ENCODE data around the gene CBLN2. TPM values are rescaled to one million over a fixed set of nuclear protein-coding genes. Genes with fewer than 3 reads are reported as not detected.
A peak's percentile ranks its signal among the peaks of the same experiment; 100 is the strongest.

Gene CBLN2
- total RNA-seq (not detected), polyA plus RNA-seq (not detected)

GRCh38 chr18:72544092-72544886 lies at the start of gene CBLN2:
TSS of gene CBLN2 (minus strand) at chr18:72544342. CDS start at chr18:72542160, 2,182 bp downstream.
- Histone ChIP-seq H3K27ac (ENCODE audit: low read depth, low read length) (no peak within 1 kb of the TSS), H3K4me3 (ENCODE audit: low read length in 2 of 2) (no peak within 1 kb of the TSS), H3K27me3 (ENCODE audit: insufficient read depth, low read length) (no peaks in the 10 kb centered on the region), H3K4me1 (ENCODE audit: insufficient read depth, low read length) (no peaks in the 10 kb centered on the region), H3K9me3 (ENCODE audit: control insufficient read depth in 1 of 2, low read length in 2 of 2) (no peaks in the 10 kb centered on the region), H3K36me3 (ENCODE audit: insufficient read depth, low read length) (no peaks in the 10 kb centered on the region)
- intact Hi-C loops (cut with micrococcal nuclease): no loop called here
- no peak for DNase-seq
- H3K4me3 Mint-ChIP-seq: peak within 1 kb of the TSS in 3 of 8 donors; percentile 8 to 27 (median 16)
- H3K9me3 Mint-ChIP-seq: peaks cover 0 to 9% (median 3%) of the 10 kb centered on the region in 8 donors
- POLR2A ChIA-PET (ENCODE audit: partially characterized antibody): no interaction called here
- peaks cover 0 to 17% (median 1%) of the 10 kb centered on the region in 4 donors for H3K4me1 Mint-ChIP-seq
- CTCF ChIA-PET (ENCODE audit: partially characterized antibody): no interaction called here
- H3K27me3 Mint-ChIP-seq: peaks cover 13 to 23% of the 10 kb centered on the region in 2 donors
- no peak within 1 kb of the TSS for H3K27ac Mint-ChIP-seq
- H3K36me3 Mint-ChIP-seq: no peaks in the 10 kb centered on the region

GRCh38 chr18:72588360-72588759 lies 44.2 kb upstream of the CBLN2 start:
- intact Hi-C loops (cut with micrococcal nuclease): no loop called here
- CTCF ChIA-PET (ENCODE audit: partially characterized antibody): no interaction called here
- no peaks in the 10 kb centered on the region for H3K36me3 Mint-ChIP-seq
- Histone ChIP-seq H3K9me3 (ENCODE audit: control insufficient read depth in 1 of 2, low read length in 2 of 2) (no peaks in the 10 kb centered on the region), H3K36me3 (ENCODE audit: insufficient read depth, low read length) (no peaks in the 10 kb centered on the region), H3K4me1 (ENCODE audit: insufficient read depth, low read length) (no peaks in the 10 kb centered on the region), H3K4me3 (ENCODE audit: low read length in 2 of 2) (no peak overlapping the region), H3K27ac (ENCODE audit: low read depth, low read length) (no peak overlapping the region), H3K27me3 (ENCODE audit: insufficient read depth, low read length) (no peaks in the 10 kb centered on the region)
- no peak for DNase-seq
- H3K4me3 Mint-ChIP-seq: no peak overlapping the region
- no peaks in the 10 kb centered on the region for H3K4me1 Mint-ChIP-seq
- H3K9me3 Mint-ChIP-seq: peaks cover 0 to 9% (median 3%) of the 10 kb centered on the region in 8 donors
- H3K27me3 Mint-ChIP-seq: no peaks in the 10 kb centered on the region
- H3K27ac Mint-ChIP-seq: no peak overlapping the region
- POLR2A ChIA-PET (ENCODE audit: partially characterized antibody): no interaction called here

GRCh38 chr18:72584787-72585186 lies 40.6 kb upstream of the CBLN2 start:
- ChIA-PET POLR2A (ENCODE audit: partially characterized antibody) (no interaction called here), CTCF (ENCODE audit: partially characterized antibody) (no interaction called here)
- Histone ChIP-seq H3K27ac (ENCODE audit: low read depth, low read length) (no peak overlapping the region), H3K27me3 (ENCODE audit: insufficient read depth, low read length) (no peaks in the 10 kb centered on the region), H3K4me1 (ENCODE audit: insufficient read depth, low read length) (no peaks in the 10 kb centered on the region), H3K36me3 (ENCODE audit: insufficient read depth, low read length) (no peaks in the 10 kb centered on the region), H3K4me3 (ENCODE audit: low read length in 2 of 2) (no peak overlapping the region), H3K9me3 (ENCODE audit: control insufficient read depth in 1 of 2, low read length in 2 of 2) (no peaks in the 10 kb centered on the region)
- H3K27me3 Mint-ChIP-seq: no peaks in the 10 kb centered on the region
- H3K9me3 Mint-ChIP-seq: peaks cover 0 to 9% (median 3%) of the 10 kb centered on the region in 8 donors
- H3K4me3 Mint-ChIP-seq: no peak overlapping the region
- H3K27ac Mint-ChIP-seq: no peak overlapping the region
- no peaks in the 10 kb centered on the region for H3K36me3 Mint-ChIP-seq
- no peak for DNase-seq
- intact Hi-C loops (cut with micrococcal nuclease): no loop called here
- H3K4me1 Mint-ChIP-seq: no peaks in the 10 kb centered on the region

GRCh38 chr18:72581976-72582375 lies 37.8 kb upstream of the CBLN2 start:
- Mint-ChIP-seq H3K27ac (no peak overlapping the region), H3K9me3 (peaks cover 0 to 5% (median 2%) of the 10 kb centered on the region in 8 donors), H3K4me3 (no peak overlapping the region), H3K27me3 (no peaks in the 10 kb centered on the region), H3K36me3 (no peaks in the 10 kb centered on the region), H3K4me1 (no peaks in the 10 kb centered on the region)
- H3K4me1 ChIP-seq (ENCODE audit: insufficient read depth, low read length): no peaks in the 10 kb centered on the region
- no peaks in the 10 kb centered on the region for H3K9me3 ChIP-seq (ENCODE audit: control insufficient read depth in 1 of 2, low read length in 2 of 2)
- ChIA-PET POLR2A (ENCODE audit: partially characterized antibody) (no interaction called here), CTCF (ENCODE audit: partially characterized antibody) (no interaction called here)
- H3K4me3 ChIP-seq (ENCODE audit: low read length in 2 of 2): no peak overlapping the region
- no peak overlapping the region for H3K27ac ChIP-seq (ENCODE audit: low read depth, low read length)
- intact Hi-C loops (cut with micrococcal nuclease): no loop called here
- no peaks in the 10 kb centered on the region for H3K36me3 ChIP-seq (ENCODE audit: insufficient read depth, low read length)
- no peaks in the 10 kb centered on the region for H3K27me3 ChIP-seq (ENCODE audit: insufficient read depth, low read length)
- no peak for DNase-seq

GRCh38 chr18:72572896-72573295 lies 28.8 kb upstream of the CBLN2 start:
- DNase-seq: no peak
- POLR2A ChIA-PET (ENCODE audit: partially characterized antibody): no interaction called here
- no peaks in the 10 kb centered on the region for H3K9me3 ChIP-seq (ENCODE audit: control insufficient read depth in 1 of 2, low read length in 2 of 2)
- H3K27me3 ChIP-seq (ENCODE audit: insufficient read depth, low read length): no peaks in the 10 kb centered on the region
- H3K36me3 ChIP-seq (ENCODE audit: insufficient read depth, low read length): no peaks in the 10 kb centered on the region
- H3K4me3 ChIP-seq (ENCODE audit: low read length in 2 of 2): no peak overlapping the region
- H3K4me1 ChIP-seq (ENCODE audit: insufficient read depth, low read length): no peaks in the 10 kb centered on the region
- CTCF ChIA-PET (ENCODE audit: partially characterized antibody): no interaction called here
- Mint-ChIP-seq H3K4me3 (no peak overlapping the region), H3K27me3 (no peaks in the 10 kb centered on the region), H3K4me1 (no peaks in the 10 kb centered on the region), H3K9me3 (peaks cover 0 to 8% (median under 1%) of the 10 kb centered on the region in 8 donors), H3K36me3 (no peaks in the 10 kb centered on the region), H3K27ac (no peak overlapping the region)
- intact Hi-C loops (cut with micrococcal nuclease): no loop called here
- no peak overlapping the region for H3K27ac ChIP-seq (ENCODE audit: low read depth, low read length)

DNA sequence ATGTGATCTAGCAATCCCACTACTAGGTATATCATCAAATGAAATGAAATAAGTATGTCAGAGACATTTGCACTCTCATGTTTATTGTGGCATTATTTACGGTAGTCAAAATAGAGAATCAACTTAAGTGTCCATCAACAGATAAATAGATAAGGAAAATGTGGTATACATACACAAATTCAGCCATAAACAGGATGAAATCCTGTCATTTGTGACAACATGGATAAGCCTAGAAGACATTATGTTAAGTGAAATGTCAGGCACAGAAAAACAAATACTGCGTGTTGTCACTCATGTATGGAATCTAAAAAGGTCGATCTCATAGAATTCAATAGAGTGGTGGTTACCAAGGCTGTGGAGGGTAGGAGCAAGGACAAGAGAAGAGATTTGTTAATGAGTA lies 22.1 kb upstream of the CBLN2 start:
- no peaks in the 10 kb centered on the region for H3K36me3 Mint-ChIP-seq
- intact Hi-C loops (cut with micrococcal nuclease): no loop called here

GRCh38 chr18:72555968-72556367 lies 11.8 kb upstream of the CBLN2 start:
- H3K27ac ChIP-seq (ENCODE audit: low read depth, low read length): no peak overlapping the region
- no peak overlapping the region for H3K27ac Mint-ChIP-seq
- CTCF ChIA-PET (ENCODE audit: partially characterized antibody): no interaction called here

More for the DNA sequence above, 22.1 kb upstream of the CBLN2 start:
- Histone ChIP-seq H3K4me3 (ENCODE audit: low read length in 2 of 2) (no peak overlapping the region), H3K36me3 (ENCODE audit: insufficient read depth, low read length) (no peaks in the 10 kb centered on the region), H3K4me1 (ENCODE audit: insufficient read depth, low read length) (no peaks in the 10 kb centered on the region), H3K27ac (ENCODE audit: low read depth, low read length) (no peak overlapping the region), H3K9me3 (ENCODE audit: control insufficient read depth in 1 of 2, low read length in 2 of 2) (peaks cover 0 to 3% of the 10 kb centered on the region in 2 donors), H3K27me3 (ENCODE audit: insufficient read depth, low read length) (no peaks in the 10 kb centered on the region)
- DNase-seq: no peak
- POLR2A ChIA-PET (ENCODE audit: partially characterized antibody): no interaction called here
- Mint-ChIP-seq H3K4me3 (no peak overlapping the region), H3K4me1 (no peaks in the 10 kb centered on the region), H3K27me3 (no peaks in the 10 kb centered on the region), H3K27ac (peak overlapping the region in 1 of 7 donors; percentile 2), H3K9me3 (peaks cover 0 to 14% (median 11%) of the 10 kb centered on the region in 8 donors)
- CTCF ChIA-PET (ENCODE audit: partially characterized antibody): no interaction called here

More at GRCh38 chr18:72555968-72556367, 11.8 kb upstream of the CBLN2 start:
- Histone ChIP-seq H3K27me3 (ENCODE audit: insufficient read depth, low read length) (no peaks in the 10 kb centered on the region), H3K9me3 (ENCODE audit: control insufficient read depth in 1 of 2, low read length in 2 of 2) (no peaks in the 10 kb centered on the region), H3K4me3 (ENCODE audit: low read length in 2 of 2) (no peak overlapping the region), H3K4me1 (ENCODE audit: insufficient read depth, low read length) (no peaks in the 10 kb centered on the region), H3K36me3 (ENCODE audit: insufficient read depth, low read length) (no peaks in the 10 kb centered on the region)
- no peaks in the 10 kb centered on the region for H3K4me1 Mint-ChIP-seq
- intact Hi-C loops (cut with micrococcal nuclease): no loop called here
- no peak for DNase-seq
- H3K36me3 Mint-ChIP-seq: no peaks in the 10 kb centered on the region
- peaks cover 0 to 8% (median 0%) of the 10 kb centered on the region in 8 donors for H3K9me3 Mint-ChIP-seq
- no peaks in the 10 kb centered on the region for H3K27me3 Mint-ChIP-seq
- POLR2A ChIA-PET (ENCODE audit: partially characterized antibody): no interaction called here
- no peak overlapping the region for H3K4me3 Mint-ChIP-seq

Measured in CD4-positive, alpha-beta memory T cell (primary cell).